Keratinocyte (primary cell): Measurements from ENCODE around the gene RUSC1. TPM values are rescaled to one million over a fixed set of nuclear protein-coding genes. Genes with fewer than 3 reads are reported as not detected.
"Not testable (repeated sequence)": the region's sequence is repeated elsewhere in the genome, so short reads cannot be mapped to it uniquely, and the experiment has no call there.

Experiments used
- DNase-seq: peaks from one replicate; pipeline ENCODE4 v3.0.0-alpha.2; 2011; ENCODE audit warnings: low read depth, missing footprints, low spot score
- FAIRE-seq: peaks from 2 replicates; lab custom pipeline; 2011; peaks lifted over from hg19 to GRCh38; lab: Jason Lieb, UNC
- H2AFZ ChIP-seq: 2 replicates; pipeline ENCODE4 v1.6.0; 2012; ENCODE audit warnings: low read length, control low read depth, inconsistent platforms; ENCODE audit not compliant: control insufficient read depth
- H3K27ac ChIP-seq: 2 replicates; pipeline ENCODE4 v1.5.1; 2011; ENCODE audit warnings: low read length; ENCODE audit not compliant: control insufficient read depth, insufficient read depth
- H3K27me3 ChIP-seq: 3 replicates; pipeline ENCODE4 v1.6.0; 2011; ENCODE audit warnings: low read length; ENCODE audit not compliant: control insufficient read depth, insufficient read depth; ENCODE audit errors: extremely low read depth
- H3K36me3 ChIP-seq, 2 experiments: 2 replicates in 1 of 2; 3 replicates in 1 of 2; pipeline ENCODE4 v1.5.1; 2011; ENCODE audit warnings: low read length in 2 of 2, mild to moderate bottlenecking in 1 of 2; ENCODE audit not compliant: control insufficient read depth in 2 of 2, insufficient read depth in 2 of 2; ENCODE audit errors: extremely low read depth in 1 of 2
- H3K4me1 ChIP-seq: 3 replicates; pipeline ENCODE4 v1.5.1; 2011; ENCODE audit warnings: low read length; ENCODE audit not compliant: control insufficient read depth, insufficient read depth; ENCODE audit errors: extremely low read depth
- H3K4me2 ChIP-seq: 3 replicates; pipeline ENCODE4 v1.6.0; 2011; ENCODE audit warnings: low read depth, low read length; ENCODE audit not compliant: control insufficient read depth, insufficient read depth; ENCODE audit errors: extremely low read depth
- H3K4me3 ChIP-seq, 3 experiments: fragments of 200-600 bp in 1 of 3; sonication (generic) in 1 of 3; 2 replicates in 2 of 3; 3 replicates in 1 of 3; pipeline ENCODE4 v1.5.1; 2011 to 2016; ENCODE audit warnings: low read length in 3 of 3, mild to moderate bottlenecking in 3 of 3, control low read depth in 2 of 3, inconsistent platforms in 1 of 3, low read depth in 1 of 3, mixed read lengths in 1 of 3, mixed run types in 1 of 3, moderate library complexity in 1 of 3; ENCODE audit not compliant: control insufficient read depth in 2 of 3, insufficient read depth in 2 of 3; ENCODE audit errors: extremely low read depth in 1 of 3
- H3K79me2 ChIP-seq: 2 replicates; pipeline ENCODE4 v1.6.0; 2012; ENCODE audit warnings: low read length; ENCODE audit not compliant: control insufficient read depth, insufficient read depth
- H3K9ac ChIP-seq: 3 replicates; pipeline ENCODE4 v1.6.0; 2011; ENCODE audit warnings: low read length; ENCODE audit not compliant: control insufficient read depth, insufficient read depth; ENCODE audit errors: extremely low read depth
- H3K9me1 ChIP-seq: 3 replicates; pipeline ENCODE4 v1.6.0; 2011; ENCODE audit warnings: low read length; ENCODE audit not compliant: control insufficient read depth, insufficient read depth; ENCODE audit errors: extremely low read depth
- H3K9me3 ChIP-seq: 2 replicates; pipeline ENCODE4 v1.5.1; 2012; ENCODE audit warnings: low read depth, low read length; ENCODE audit not compliant: control insufficient read depth
- H4K20me1 ChIP-seq: 3 replicates; pipeline ENCODE4 v1.6.0; 2011; ENCODE audit warnings: low read length; ENCODE audit not compliant: control insufficient read depth, insufficient read depth; ENCODE audit errors: extremely low read depth
- EZH2 ChIP-seq: IDR thresholded peaks from one replicate; pipeline ENCODE4 v1.6.1; 2012; ENCODE audit warnings: inconsistent platforms, mild to moderate bottlenecking, low read length, moderate library complexity
- dilution Hi-C: fragments of 300-500 bp; cut with MboI; formaldehyde crosslinking; loops from one replicate; pipeline ENCODE4 v1.7.0; 2020; ENCODE audit warnings: low sequenced_read_pairs; ENCODE audit not compliant: extremely low pct_ligation_motif_present
- polyA plus RNA-seq, 5 experiments: library from polyadenylated mRNA; depleted of rRNA in 3 of 5; stranded (reverse) in 3 of 5; stranded (forward) in 1 of 5; unstranded in 1 of 5; fragments of >200 nt; gene quantifications; 1 replicate in 1 of 5; 2 replicates in 3 of 5; 3 replicates in 1 of 5; pipeline versions ENCODE4 v1.2.1 to v1.2.3, GENCODE V29; 2011 to 2012; ENCODE audit warnings: missing spikeins in 2 of 5, low read depth in 1 of 5, low replicate concordance in 1 of 5
- TF ChIP-seq, protein P1 (sequence below), 3 experiments: IDR thresholded peaks in 1 of 3; conservative IDR thresholded peaks in 1 of 3; optimal IDR thresholded peaks in 1 of 3; 2 replicates in 2 of 3; 3 replicates in 1 of 3; pipeline versions ENCODE3 to v1.5.1; 2011; ENCODE audit warnings: low read length in 3 of 3, mild to moderate bottlenecking in 3 of 3, moderate library complexity in 2 of 3, control low read depth in 1 of 3, inconsistent platforms in 1 of 3; ENCODE audit not compliant: insufficient read depth in 2 of 3; ENCODE audit errors: extremely low read depth in 1 of 3

The RUSC1 gene
- polyA plus RNA-seq, 1 donor (not counting 4 experiments of a cell fraction or from before 2014, with no cell fraction given) = 32.8 TPM

DNA sequence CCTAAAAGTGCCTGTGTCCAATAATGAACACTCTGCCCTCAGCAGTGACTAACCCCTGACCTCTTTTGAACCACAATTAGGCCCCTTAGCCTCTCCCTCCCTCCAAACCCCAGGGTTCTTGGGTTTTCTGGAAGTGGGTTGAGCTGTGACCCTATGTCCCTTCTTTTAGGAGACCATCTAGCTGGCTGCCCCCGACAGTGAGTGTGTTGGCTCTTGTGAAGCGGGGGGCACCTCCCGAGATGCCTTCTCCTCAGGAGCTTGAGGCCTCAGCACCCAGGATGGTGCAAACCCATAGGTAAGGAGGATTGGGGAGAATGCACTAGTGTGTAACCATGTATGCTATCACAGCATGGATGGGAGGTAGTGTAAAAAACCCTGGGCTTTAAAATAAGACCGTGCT, 7.3 kb downstream of the RUSC1 start:
- Histone ChIP-seq H3K9me1 (no peaks in the 10 kb centered on the region), H2AFZ (no peak overlapping the region), H3K9ac (no peak overlapping the region), H3K27me3 (no peaks in the 10 kb centered on the region), H3K79me2 (peaks cover 16% of the 10 kb centered on the region), H3K9me3 (no peaks in the 10 kb centered on the region), H3K27ac (no peak overlapping the region), H3K4me3 (no peak overlapping the region), H3K4me2 (no peak overlapping the region), H3K4me1 (peaks cover 8% of the 10 kb centered on the region), H3K36me3 (peaks cover 21 to 26% of the 10 kb centered on the region in 2 experiments), H4K20me1 (no peaks in the 10 kb centered on the region)
- no peak for DNase-seq
- dilution Hi-C loops = no loop called here
- no peak for FAIRE-seq
- TF ChIP-seq EZH2 = no peak
- TF ChIP-seq, protein P1, sequence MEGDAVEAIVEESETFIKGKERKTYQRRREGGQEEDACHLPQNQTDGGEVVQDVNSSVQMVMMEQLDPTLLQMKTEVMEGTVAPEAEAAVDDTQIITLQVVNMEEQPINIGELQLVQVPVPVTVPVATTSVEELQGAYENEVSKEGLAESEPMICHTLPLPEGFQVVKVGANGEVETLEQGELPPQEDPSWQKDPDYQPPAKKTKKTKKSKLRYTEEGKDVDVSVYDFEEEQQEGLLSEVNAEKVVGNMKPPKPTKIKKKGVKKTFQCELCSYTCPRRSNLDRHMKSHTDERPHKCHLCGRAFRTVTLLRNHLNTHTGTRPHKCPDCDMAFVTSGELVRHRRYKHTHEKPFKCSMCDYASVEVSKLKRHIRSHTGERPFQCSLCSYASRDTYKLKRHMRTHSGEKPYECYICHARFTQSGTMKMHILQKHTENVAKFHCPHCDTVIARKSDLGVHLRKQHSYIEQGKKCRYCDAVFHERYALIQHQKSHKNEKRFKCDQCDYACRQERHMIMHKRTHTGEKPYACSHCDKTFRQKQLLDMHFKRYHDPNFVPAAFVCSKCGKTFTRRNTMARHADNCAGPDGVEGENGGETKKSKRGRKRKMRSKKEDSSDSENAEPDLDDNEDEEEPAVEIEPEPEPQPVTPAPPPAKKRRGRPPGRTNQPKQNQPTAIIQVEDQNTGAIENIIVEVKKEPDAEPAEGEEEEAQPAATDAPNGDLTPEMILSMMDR (optimal IDR thresholded peaks at IDR 0.05 in 1 of 3, IDR thresholded peaks at IDR 0.05 in 1 of 3, conservative IDR thresholded peaks at IDR 0.05 in 1 of 3; ENCODE audit: extremely low read depth in 1 of 3, insufficient read depth in 2 of 3, low read length in 3 of 3) = no peak

DNA sequence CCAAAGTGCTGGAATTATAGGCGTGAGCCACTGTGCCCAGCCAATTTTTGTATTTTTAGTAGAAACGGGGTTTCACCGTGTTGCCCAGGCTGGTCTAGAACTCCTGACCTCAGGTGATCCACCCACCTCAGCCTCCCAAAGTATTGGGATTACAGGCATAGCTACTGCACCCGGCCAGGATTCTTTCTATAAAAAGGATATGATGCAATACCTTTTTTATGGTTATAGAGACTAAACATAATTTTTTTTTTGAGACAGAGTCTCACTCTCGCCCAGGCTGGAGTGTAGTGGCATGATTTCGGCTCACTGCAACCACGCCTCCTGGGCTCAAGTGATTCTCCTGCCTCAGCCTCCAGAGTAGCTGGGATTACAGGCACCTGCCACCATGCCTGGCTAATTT, 8.2 kb downstream of the RUSC1 start:
- H4K20me1 ChIP-seq, H3K4me3 ChIP-seq, DNase-seq, H3K4me1 ChIP-seq, H2AFZ ChIP-seq, H3K27me3 ChIP-seq, dilution Hi-C loops, H3K27ac ChIP-seq, H3K9me3 ChIP-seq, H3K9ac ChIP-seq, FAIRE-seq, H3K9me1 ChIP-seq, H3K4me2 ChIP-seq: not testable (repeated sequence)
- peaks cover 16% of the 10 kb centered on the region for H3K79me2 ChIP-seq
- H3K36me3 ChIP-seq = peaks cover 21 to 26% of the 10 kb centered on the region in 2 experiments

DNA sequence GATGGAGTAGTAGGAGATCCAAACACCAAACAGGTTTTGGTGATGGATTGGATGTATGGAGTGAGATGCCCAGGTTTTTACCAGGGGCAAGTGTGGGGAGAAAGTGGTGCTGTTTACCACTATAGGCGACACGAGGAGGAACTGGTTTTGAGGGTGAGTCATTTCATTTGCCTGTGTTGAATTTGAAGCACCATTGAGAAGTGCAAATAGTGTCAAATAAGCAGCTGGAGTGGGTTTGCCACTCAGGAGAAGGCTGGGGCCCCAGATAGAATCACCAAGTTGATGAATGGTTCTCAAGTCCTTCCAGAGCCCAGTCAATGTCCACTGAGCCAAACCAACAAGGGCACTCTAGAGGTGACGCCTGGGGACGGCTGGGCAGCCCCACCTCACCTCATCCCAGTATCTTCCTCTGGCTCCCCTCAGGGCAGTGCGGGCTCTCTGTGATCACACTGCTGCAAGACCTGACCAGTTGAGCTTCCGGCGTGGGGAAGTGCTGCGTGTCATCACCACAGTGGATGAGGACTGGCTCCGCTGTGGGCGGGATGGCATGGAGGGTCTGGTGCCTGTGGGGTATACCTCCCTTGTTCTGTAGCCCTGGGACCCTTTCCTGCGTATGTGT, 9.4 kb downstream of the RUSC1 start:
- H2AFZ ChIP-seq = no peak overlapping the region
- H3K9me3 ChIP-seq = no peaks in the 10 kb centered on the region
- no peak overlapping the region for H3K27ac ChIP-seq
- H4K20me1 ChIP-seq = no peaks in the 10 kb centered on the region
- peaks cover 8% of the 10 kb centered on the region for H3K4me1 ChIP-seq
- DNase-seq (no peak), FAIRE-seq (no peak)
- TF ChIP-seq EZH2 = no peak
- TF ChIP-seq, protein P1 (optimal IDR thresholded peaks at IDR 0.05 in 1 of 3, IDR thresholded peaks at IDR 0.05 in 1 of 3, conservative IDR thresholded peaks at IDR 0.05 in 1 of 3; ENCODE audit: extremely low read depth in 1 of 3, insufficient read depth in 2 of 3, low read length in 3 of 3) = no peak
- no peak overlapping the region for H3K4me3 ChIP-seq
- H3K79me2 ChIP-seq = peaks cover 11% of the 10 kb centered on the region
- H3K27me3 ChIP-seq = no peaks in the 10 kb centered on the region
- H3K36me3 ChIP-seq = peaks cover 23 to 26% of the 10 kb centered on the region in 2 experiments
- dilution Hi-C loops = no loop called here
- no peak overlapping the region for H3K9ac ChIP-seq
- no peaks in the 10 kb centered on the region for H3K9me1 ChIP-seq
- H3K4me2 ChIP-seq = no peak overlapping the region
